ENCODE results near the gene SRMS. TPM values are rescaled to one million over a fixed set of nuclear protein-coding genes. Genes with fewer than 3 reads are reported as not detected.

Gene SRMS
- total and polyA plus RNA-seq, 5 donors from 2014 or later, result not detected

DNA sequence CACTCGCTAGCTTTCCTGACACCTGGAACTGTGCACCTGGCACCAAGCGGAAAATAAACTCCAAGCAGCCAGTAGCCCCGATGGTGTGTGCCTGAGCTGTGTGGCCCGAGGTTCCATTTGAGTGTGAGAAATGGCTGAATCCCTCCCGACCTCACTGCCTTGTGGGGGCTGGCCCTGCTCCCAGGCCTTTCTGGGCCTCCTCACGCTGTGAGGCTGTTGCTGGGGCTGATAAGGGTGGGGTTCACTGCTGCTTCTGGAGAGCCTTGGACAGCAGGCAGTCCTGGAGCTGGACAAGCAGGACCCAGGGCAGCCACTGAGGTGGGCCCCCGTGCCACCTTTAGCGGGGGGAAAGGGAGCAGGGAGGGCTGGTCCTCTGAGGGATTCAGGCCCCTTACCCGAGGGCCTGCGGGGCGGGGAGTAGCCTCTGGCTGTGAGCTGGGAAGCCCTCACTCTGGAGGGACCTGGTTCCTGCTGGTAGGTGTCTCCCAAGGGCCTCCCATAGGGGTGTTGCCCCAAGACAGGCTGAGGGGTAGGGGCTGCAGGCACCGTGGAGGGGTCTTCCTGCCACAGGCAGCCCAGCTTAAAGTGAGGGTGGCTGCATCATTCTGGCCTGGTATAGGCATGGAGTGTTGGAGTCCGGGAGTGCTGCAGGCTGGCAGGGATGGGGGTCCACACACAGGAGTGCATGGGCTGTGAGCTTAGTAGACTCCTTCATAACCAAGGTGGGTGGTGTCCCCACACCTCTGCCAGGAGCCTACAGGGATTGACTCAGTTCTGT lies 25.3 kb downstream of the SRMS start:
- no peaks in the 10 kb centered on the region for H3K27me3 ChIP-seq (ENCODE audit: control insufficient read depth, insufficient read depth, low read length)
- peaks cover 24% of the 10 kb centered on the region for H3K4me1 ChIP-seq (ENCODE audit: control insufficient read depth, insufficient read depth, low read length, poor library complexity, severe bottlenecking)
- Mint-ChIP-seq H3K36me3 (peaks cover 13% of the 10 kb centered on the region), H3K27ac (peak overlapping the region in 1 of 3 donors; percentile 76), H3K27me3 (peaks cover 5% of the 10 kb centered on the region), H3K9me3 (peaks cover 0 to 3% (median 2%) of the 10 kb centered on the region in 7 donors), H3K4me3 (peak overlapping the region; percentile 70 to 89 (median 76)), H3K4me1 (peaks cover 4 to 26% (median 10%) of the 10 kb centered on the region in 4 donors)
- H3K27ac ChIP-seq (ENCODE audit: insufficient read depth, low read length, poor library complexity, severe bottlenecking), result peak overlapping the region; percentile 14
- no peaks in the 10 kb centered on the region for H3K9me3 ChIP-seq (ENCODE audit: control insufficient read depth in 2 of 2, low read length in 2 of 2)
- no peak for DNase-seq
- no peak for ATAC-seq (ENCODE audit: low read depth in 2 of 2)
- H3K4me3 ChIP-seq (ENCODE audit: low read depth, low read length), result no peak overlapping the region
- H3K36me3 ChIP-seq (ENCODE audit: control insufficient read depth, insufficient read depth, low read length), result peaks cover 10% of the 10 kb centered on the region

DNA sequence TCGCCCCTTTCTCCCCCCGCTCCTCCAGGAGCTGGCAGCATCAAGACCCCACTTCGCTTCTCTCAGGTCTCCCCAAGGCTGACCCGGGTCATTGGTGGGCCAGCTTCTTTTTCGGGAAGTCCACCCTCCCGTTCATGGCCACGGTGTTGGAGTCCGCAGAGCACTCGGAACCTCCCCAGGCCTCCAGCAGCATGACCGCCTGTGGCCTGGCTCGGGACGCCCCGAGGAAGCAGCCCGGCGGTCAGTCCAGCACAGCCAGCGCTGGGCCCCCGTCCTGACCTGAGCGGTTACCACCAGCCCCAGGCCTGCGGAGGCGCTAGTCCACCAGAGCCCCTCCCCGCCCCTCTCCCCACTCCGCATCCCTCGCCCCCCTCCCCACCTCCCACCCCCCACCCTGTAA lies 25.9 kb downstream of the SRMS start:
- DNase-seq (no peak), ATAC-seq (ENCODE audit: low read depth in 2 of 2) (no peak)
- peak overlapping the region; percentile 79 for H3K27ac ChIP-seq (ENCODE audit: insufficient read depth, low read length, poor library complexity, severe bottlenecking)
- Mint-ChIP-seq H3K27me3 (peaks cover 5% of the 10 kb centered on the region), H3K9me3 (peaks cover 0 to 3% (median 2%) of the 10 kb centered on the region in 7 donors), H3K36me3 (peaks cover 13% of the 10 kb centered on the region), H3K4me1 (peaks cover 4 to 26% (median 8%) of the 10 kb centered on the region in 4 donors), H3K27ac (peak overlapping the region in 2 of 3 donors; percentile 63 to 79), H3K4me3 (peak overlapping the region; percentile 63 to 89 (median 84))
- H3K27me3 ChIP-seq (ENCODE audit: control insufficient read depth, insufficient read depth, low read length), result no peaks in the 10 kb centered on the region
- H3K9me3 ChIP-seq (ENCODE audit: control insufficient read depth in 2 of 2, low read length in 2 of 2), result no peaks in the 10 kb centered on the region
- H3K4me1 ChIP-seq (ENCODE audit: control insufficient read depth, insufficient read depth, low read length, poor library complexity, severe bottlenecking), result peaks cover 24% of the 10 kb centered on the region
- H3K36me3 ChIP-seq (ENCODE audit: control insufficient read depth, insufficient read depth, low read length), result peaks cover 10% of the 10 kb centered on the region
- peak overlapping the region; percentile 37 for H3K4me3 ChIP-seq (ENCODE audit: low read depth, low read length)

DNA sequence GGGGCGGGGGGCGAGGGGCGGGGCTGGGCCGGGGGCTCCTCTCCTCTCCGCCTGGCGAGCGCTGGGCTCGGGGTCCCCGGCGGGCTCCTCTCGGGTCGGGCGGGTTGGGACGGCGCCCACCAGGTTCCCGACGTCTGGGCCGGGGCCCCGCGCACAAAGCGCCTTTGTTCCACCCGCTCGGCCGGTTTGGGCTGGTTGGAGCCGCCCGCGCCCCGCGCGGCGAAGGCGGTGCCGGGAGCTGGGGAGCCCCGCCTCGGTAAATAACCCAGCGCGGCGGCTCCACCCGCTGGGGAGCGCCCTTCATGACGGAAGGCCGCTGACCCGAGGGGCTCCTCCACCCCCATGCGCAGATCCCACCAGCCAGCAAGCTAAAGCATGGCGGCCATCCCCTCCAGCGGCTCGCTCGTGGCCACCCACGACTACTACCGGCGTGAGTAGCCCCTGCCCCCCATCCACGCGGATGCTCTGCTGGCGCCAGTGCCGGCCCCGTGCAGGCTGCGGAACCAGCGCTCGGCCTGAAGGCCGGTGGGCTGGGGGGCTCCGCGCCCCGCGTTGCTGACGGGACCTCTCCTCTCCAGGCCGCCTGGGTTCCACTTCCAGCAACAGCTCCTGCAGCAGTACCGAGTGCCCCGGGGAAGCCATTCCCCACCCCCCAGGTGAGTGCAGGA lies 26.5 kb downstream of the SRMS start:
- Histone ChIP-seq H3K27ac (ENCODE audit: insufficient read depth, low read length, poor library complexity, severe bottlenecking) (peak overlapping the region; percentile 79), H3K4me1 (ENCODE audit: control insufficient read depth, insufficient read depth, low read length, poor library complexity, severe bottlenecking) (peaks cover 24% of the 10 kb centered on the region), H3K36me3 (ENCODE audit: control insufficient read depth, insufficient read depth, low read length) (peaks cover 10% of the 10 kb centered on the region), H3K9me3 (ENCODE audit: control insufficient read depth in 2 of 2, low read length in 2 of 2) (no peaks in the 10 kb centered on the region), H3K4me3 (ENCODE audit: low read depth, low read length) (peak overlapping the region; percentile 37), H3K27me3 (ENCODE audit: control insufficient read depth, insufficient read depth, low read length) (no peaks in the 10 kb centered on the region)
- ATAC-seq (ENCODE audit: low read depth in 2 of 2) (peak; percentile 61 to 64), DNase-seq (peak; percentile 55 to 85 (median 75))
- peaks cover 5% of the 10 kb centered on the region for H3K27me3 Mint-ChIP-seq
- H3K4me3 Mint-ChIP-seq, result peak overlapping the region; percentile 63 to 89 (median 84)
- peak overlapping the region in 2 of 3 donors; percentile 63 to 79 for H3K27ac Mint-ChIP-seq
- H3K4me1 Mint-ChIP-seq, result peaks cover 4 to 26% (median 8%) of the 10 kb centered on the region in 4 donors
- peaks cover 0 to 3% (median 2%) of the 10 kb centered on the region in 7 donors for H3K9me3 Mint-ChIP-seq
- H3K36me3 Mint-ChIP-seq, result peaks cover 13% of the 10 kb centered on the region

DNA sequence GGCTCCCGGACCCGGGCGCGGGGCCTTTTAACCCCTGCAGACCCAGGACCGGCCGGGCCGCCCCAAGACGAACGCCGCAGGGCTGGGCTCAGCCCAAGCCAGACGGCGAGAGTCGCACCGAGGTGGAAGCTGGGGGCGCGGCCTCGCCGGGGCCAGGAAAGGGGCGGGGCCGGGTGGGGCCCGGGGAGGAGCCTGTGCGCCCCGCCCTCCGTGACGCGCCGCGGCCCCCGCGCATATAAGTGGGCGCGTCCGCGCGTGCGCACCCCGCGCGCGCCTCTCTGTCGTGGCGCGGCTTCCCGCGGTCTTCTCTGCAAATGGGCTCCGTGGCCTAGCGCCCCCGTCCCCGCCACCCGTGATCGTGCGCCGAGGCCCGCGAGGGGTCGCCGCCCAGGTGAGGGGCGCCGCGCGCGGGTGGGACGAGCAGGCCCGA lies 27.0 kb downstream of the SRMS start, which contains the start of gene PPDPF:
Gene PPDPF, plus strand, starts transcription at position 262 of the 430 bp plus-strand sequence. CDS start 544 bp downstream, outside the sequence.
- H3K27me3 Mint-ChIP-seq, result peaks cover 5% of the 10 kb centered on the region
- Histone ChIP-seq H3K27me3 (ENCODE audit: control insufficient read depth, insufficient read depth, low read length) (no peaks in the 10 kb centered on the region), H3K9me3 (ENCODE audit: control insufficient read depth in 2 of 2, low read length in 2 of 2) (no peaks in the 10 kb centered on the region), H3K27ac (ENCODE audit: insufficient read depth, low read length, poor library complexity, severe bottlenecking) (peak within 1 kb of the TSS; percentile 79), H3K4me1 (ENCODE audit: control insufficient read depth, insufficient read depth, low read length, poor library complexity, severe bottlenecking) (peaks cover 24% of the 10 kb centered on the region), H3K4me3 (ENCODE audit: low read depth, low read length) (peak within 1 kb of the TSS; percentile 37), H3K36me3 (ENCODE audit: control insufficient read depth, insufficient read depth, low read length) (peaks cover 10% of the 10 kb centered on the region)
- peak; percentile 79 to 88 (median 83) for DNase-seq
- H3K4me3 Mint-ChIP-seq, result peak within 1 kb of the TSS; percentile 86 to 89 (median 88)
- ATAC-seq (ENCODE audit: low read depth in 2 of 2), result peak; percentile 80 to 84
- peak within 1 kb of the TSS in 2 of 3 donors; percentile 80 to 91 for H3K27ac Mint-ChIP-seq
- H3K9me3 Mint-ChIP-seq, result peaks cover 0 to 3% (median 2%) of the 10 kb centered on the region in 7 donors
- peaks cover 13% of the 10 kb centered on the region for H3K36me3 Mint-ChIP-seq
- H3K4me1 Mint-ChIP-seq, result peaks cover 4 to 26% (median 8%) of the 10 kb centered on the region in 4 donors

DNA sequence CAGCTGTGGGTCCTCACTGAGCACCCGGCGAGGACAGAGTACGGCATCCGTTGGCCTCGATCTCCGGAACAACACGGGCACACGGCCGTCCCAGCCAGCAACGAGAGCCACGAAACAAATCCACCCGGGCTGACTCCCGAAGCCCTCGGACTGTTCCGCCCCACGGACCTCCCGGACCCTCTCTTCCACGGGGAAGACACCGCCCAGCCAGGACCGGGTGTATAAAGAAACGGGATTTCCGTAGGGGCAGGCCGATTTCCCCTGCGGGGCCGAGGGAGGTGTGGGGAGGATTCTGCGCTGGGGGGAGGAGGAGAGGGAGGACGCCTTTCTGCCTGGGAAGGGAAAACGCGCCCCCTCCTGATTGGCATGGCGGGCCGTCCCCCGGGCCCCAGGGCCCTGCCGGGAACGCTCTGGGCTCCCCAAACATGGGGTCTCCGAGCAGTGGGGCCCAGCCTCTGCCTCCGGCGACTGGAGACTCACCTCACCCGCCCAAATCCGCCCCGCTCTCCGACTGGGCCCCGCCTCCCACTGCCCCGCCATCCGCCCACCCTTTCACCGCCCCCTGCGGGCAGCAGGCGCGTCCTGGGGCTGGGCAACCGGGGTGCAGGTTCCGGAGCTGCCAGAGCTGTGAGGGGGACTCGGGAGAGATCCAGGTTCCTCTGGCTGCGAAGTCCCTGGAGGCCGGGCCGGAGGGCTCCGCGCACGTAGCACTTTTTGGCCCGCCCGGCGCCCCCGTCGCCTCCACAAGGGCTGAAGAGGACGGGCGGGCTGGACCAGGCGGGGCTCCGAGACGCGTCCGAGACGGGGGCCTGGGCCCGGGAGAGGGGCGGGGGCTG lies 27.7 kb downstream of the SRMS start:
- Mint-ChIP-seq H3K9me3 (peaks cover 0 to 4% (median 3%) of the 10 kb centered on the region in 7 donors), H3K27me3 (peaks cover 5% of the 10 kb centered on the region), H3K4me1 (peaks cover 0 to 24% (median 7%) of the 10 kb centered on the region in 4 donors), H3K4me3 (peak overlapping the region; percentile 83 to 89 (median 87)), H3K27ac (peak overlapping the region in 1 of 3 donors; percentile 42), H3K36me3 (peaks cover 13% of the 10 kb centered on the region)
- Histone ChIP-seq H3K4me1 (ENCODE audit: control insufficient read depth, insufficient read depth, low read length, poor library complexity, severe bottlenecking) (peaks cover 24% of the 10 kb centered on the region), H3K27ac (ENCODE audit: insufficient read depth, low read length, poor library complexity, severe bottlenecking) (peak overlapping the region; percentile 79), H3K4me3 (ENCODE audit: low read depth, low read length) (no peak overlapping the region), H3K36me3 (ENCODE audit: control insufficient read depth, insufficient read depth, low read length) (peaks cover 10% of the 10 kb centered on the region), H3K9me3 (ENCODE audit: control insufficient read depth in 2 of 2, low read length in 2 of 2) (no peaks in the 10 kb centered on the region), H3K27me3 (ENCODE audit: control insufficient read depth, insufficient read depth, low read length) (no peaks in the 10 kb centered on the region)
- peak; percentile 44 to 49 for ATAC-seq (ENCODE audit: low read depth in 2 of 2)
- DNase-seq, result peak in 2 of 3 donors; percentile 71 to 74

DNA sequence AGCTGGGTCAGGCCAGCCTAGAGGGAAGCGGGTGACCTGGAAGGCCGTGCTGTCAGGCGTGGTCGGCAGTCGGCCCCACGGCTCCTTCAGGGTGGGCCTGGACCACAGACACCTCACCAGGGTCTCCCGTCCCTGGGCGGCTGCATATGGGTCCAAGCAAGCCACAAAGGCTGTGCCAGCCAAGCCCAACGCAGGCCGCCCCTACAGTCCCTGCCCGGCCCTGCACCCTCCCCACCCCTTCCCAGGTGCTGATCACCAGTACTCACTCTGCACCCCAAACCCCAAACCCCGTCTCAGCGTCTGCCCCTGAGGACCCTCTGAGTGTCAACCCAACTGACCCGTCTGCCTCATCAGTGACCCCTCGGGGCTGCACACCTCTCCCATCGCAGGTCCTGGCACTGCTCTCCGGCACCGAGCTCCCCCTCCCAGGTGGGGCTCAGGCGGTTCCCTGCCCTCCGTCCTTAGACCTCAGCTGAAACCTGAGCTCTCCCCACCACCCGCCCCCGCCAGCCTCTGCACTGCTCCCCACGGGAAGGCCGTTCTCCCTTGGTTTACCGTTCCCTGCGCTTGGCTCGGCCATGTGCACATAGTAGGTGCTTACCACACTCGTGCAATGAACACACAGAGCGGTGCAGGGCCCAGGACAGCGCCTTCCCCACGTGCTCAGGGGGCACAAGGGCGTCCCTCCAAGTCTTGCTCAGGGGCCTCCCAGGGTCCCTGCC lies 28.4 kb downstream of the SRMS start:
- H3K4me1 ChIP-seq (ENCODE audit: control insufficient read depth, insufficient read depth, low read length, poor library complexity, severe bottlenecking), result peaks cover 24% of the 10 kb centered on the region
- DNase-seq (no peak), ATAC-seq (ENCODE audit: low read depth in 2 of 2) (no peak)
- H3K9me3 Mint-ChIP-seq, result peaks cover 0 to 6% (median 4%) of the 10 kb centered on the region in 7 donors
- H3K27ac Mint-ChIP-seq, result peak overlapping the region in 1 of 3 donors; percentile 42
- H3K4me1 Mint-ChIP-seq, result peaks cover 0 to 23% (median 4%) of the 10 kb centered on the region in 4 donors
- no peaks in the 10 kb centered on the region for H3K27me3 ChIP-seq (ENCODE audit: control insufficient read depth, insufficient read depth, low read length)
- H3K27ac ChIP-seq (ENCODE audit: insufficient read depth, low read length, poor library complexity, severe bottlenecking), result no peak overlapping the region
- H3K9me3 ChIP-seq (ENCODE audit: control insufficient read depth in 2 of 2, low read length in 2 of 2), result peaks cover 0 to 2% of the 10 kb centered on the region in 2 experiments
- peaks cover 10% of the 10 kb centered on the region for H3K36me3 ChIP-seq (ENCODE audit: control insufficient read depth, insufficient read depth, low read length)
- H3K36me3 Mint-ChIP-seq, result peaks cover 9% of the 10 kb centered on the region
- peak overlapping the region; percentile 83 to 89 (median 87) for H3K4me3 Mint-ChIP-seq
- H3K27me3 Mint-ChIP-seq, result peaks cover 6% of the 10 kb centered on the region
- no peak overlapping the region for H3K4me3 ChIP-seq (ENCODE audit: low read depth, low read length)
